SK-N-SH treated with all-trans-retinoic acid at 6 μM for 48 hours (cell line): ENCODE measurements around the gene SLC45A3.

Experiments
- ATAC-seq: fragments of 200-7000 bp; cut with Tn5 transposase; 3 replicates; pipeline ENCODE4 v1.9.1; 2020; ENCODE audit warnings: mild to moderate bottlenecking, moderate library complexity
- ARNTL ChIP-seq: fragments of 450-650 bp; formaldehyde crosslinking; IDR thresholded peaks from 2 replicates; pipeline ENCODE4 v1.5.0; 2020; ENCODE audit warnings: low read depth, mild to moderate bottlenecking, moderate library complexity, borderline replicate concordance
- BACH2 ChIP-seq: fragments of 250-450 bp; sonication (Bioruptor Pico); IDR thresholded peaks from 2 replicates; pipeline ENCODE4 v1.9.0; 2021; ENCODE audit warnings: mild to moderate bottlenecking, borderline replicate concordance
- CSDC2 ChIP-seq: fragments of 250-450 bp; sonication (Bioruptor Pico); IDR thresholded peaks from 2 replicates; pipeline ENCODE4 v1.5.0; 2020; ENCODE audit warnings: mild to moderate bottlenecking, moderate library complexity
- GLIS3 ChIP-seq: fragments of 250-450 bp; sonication (Bioruptor Pico); IDR thresholded peaks from 2 replicates; pipeline ENCODE4 v1.5.0; 2020; ENCODE audit warnings: mild to moderate bottlenecking, moderate library complexity
- ISL1 ChIP-seq: fragments of 250-450 bp; sonication (Bioruptor Pico); IDR thresholded peaks from 2 replicates; pipeline ENCODE4 v2.1.2; 2022; ENCODE audit warnings: mild to moderate bottlenecking, moderate library complexity
- OSR1 ChIP-seq: fragments of 250-450 bp; sonication (Bioruptor Pico); IDR thresholded peaks from 2 replicates; pipeline ENCODE4 v1.8.0; 2022; ENCODE audit warnings: moderate library complexity, mild to moderate bottlenecking, inconsistent platforms
- RARB ChIP-seq: fragments of 250-450 bp; sonication (Bioruptor Pico); IDR thresholded peaks from 2 replicates; pipeline ENCODE4 v1.8.0; 2021; ENCODE audit warnings: mild to moderate bottlenecking, moderate library complexity
- SNAI2 ChIP-seq: fragments of 250-450 bp; sonication (Bioruptor Pico); IDR thresholded peaks from 2 replicates; pipeline ENCODE4 v1.5.0; 2020; ENCODE audit warnings: mild to moderate bottlenecking, moderate library complexity
- TOX ChIP-seq: fragments of 250-450 bp; sonication (Bioruptor Pico); IDR thresholded peaks from 2 replicates; pipeline ENCODE4 v1.8.0; 2021; ENCODE audit warnings: mild to moderate bottlenecking, moderate library complexity, borderline replicate concordance
- ZFP3 ChIP-seq: fragments of 250-450 bp; sonication (Bioruptor Pico); IDR thresholded peaks from 2 replicates; pipeline ENCODE4 v1.5.0; 2020; ENCODE audit warnings: mild to moderate bottlenecking, moderate library complexity
- ZNF70 ChIP-seq: fragments of 450-650 bp; formaldehyde crosslinking; IDR thresholded peaks from 2 replicates; pipeline ENCODE4 v1.5.0; 2020; ENCODE audit warnings: mild to moderate bottlenecking, moderate library complexity
- ZNF8 ChIP-seq: fragments of 450-650 bp; formaldehyde crosslinking; IDR thresholded peaks from 2 replicates; pipeline ENCODE4 v1.5.0; 2020; ENCODE audit warnings: mild to moderate bottlenecking, moderate library complexity
- TF ChIP-seq, protein P1 (sequence below): fragments of 250-450 bp; sonication (Bioruptor Pico); IDR thresholded peaks from 2 replicates; pipeline ENCODE4 v1.5.1; 2021; ENCODE audit warnings: mild to moderate bottlenecking, moderate library complexity
- TF ChIP-seq, protein P2 (sequence below): fragments of 250-450 bp; sonication (Bioruptor Pico); IDR thresholded peaks from 2 replicates; pipeline ENCODE4 v1.8.0; 2020; ENCODE audit warnings: mild to moderate bottlenecking, moderate library complexity, borderline replicate concordance
- TF ChIP-seq, protein P3 (sequence below): fragments of 250-450 bp; sonication (Bioruptor Pico); IDR thresholded peaks from 2 replicates; pipeline ENCODE4 v1.8.0; 2021; ENCODE audit warnings: low read depth, mild to moderate bottlenecking, moderate library complexity, borderline replicate concordance
- TF ChIP-seq, protein P4 (sequence below): fragments of 250-450 bp; sonication (Bioruptor Pico); IDR thresholded peaks from 2 replicates; pipeline ENCODE4 v1.5.1; 2020; ENCODE audit warnings: low read depth, mild to moderate bottlenecking, moderate library complexity
- TF ChIP-seq, protein P5 (sequence below): fragments of 250-450 bp; sonication (Bioruptor Pico); IDR thresholded peaks from 2 replicates; pipeline ENCODE4 v1.5.0; 2020; ENCODE audit warnings: mild to moderate bottlenecking, moderate library complexity

The SLC45A3 gene

DNA sequence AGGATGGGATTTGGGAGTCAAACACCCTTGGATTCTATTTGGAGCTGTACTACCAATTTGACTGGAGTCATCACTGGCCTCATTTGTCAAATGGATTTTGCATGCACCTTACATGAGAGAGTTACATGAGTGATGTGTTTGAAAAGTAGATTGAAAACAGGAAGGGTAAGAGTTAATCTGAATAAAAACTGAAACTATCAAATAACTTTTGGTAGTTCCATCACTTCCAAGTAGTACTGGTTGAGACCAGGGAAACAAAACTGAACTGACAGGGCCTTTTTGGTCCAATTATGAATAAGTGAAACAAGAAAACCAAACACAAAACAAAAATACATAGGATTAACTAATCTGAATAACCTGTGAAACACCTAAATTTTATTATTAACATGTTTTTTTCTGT lies 39.5 kb upstream of the SLC45A3 start:
- no peak for TF ChIP-seq SNAI2 (CRISPR knock-in tag)
- TF ChIP-seq, protein P1, sequence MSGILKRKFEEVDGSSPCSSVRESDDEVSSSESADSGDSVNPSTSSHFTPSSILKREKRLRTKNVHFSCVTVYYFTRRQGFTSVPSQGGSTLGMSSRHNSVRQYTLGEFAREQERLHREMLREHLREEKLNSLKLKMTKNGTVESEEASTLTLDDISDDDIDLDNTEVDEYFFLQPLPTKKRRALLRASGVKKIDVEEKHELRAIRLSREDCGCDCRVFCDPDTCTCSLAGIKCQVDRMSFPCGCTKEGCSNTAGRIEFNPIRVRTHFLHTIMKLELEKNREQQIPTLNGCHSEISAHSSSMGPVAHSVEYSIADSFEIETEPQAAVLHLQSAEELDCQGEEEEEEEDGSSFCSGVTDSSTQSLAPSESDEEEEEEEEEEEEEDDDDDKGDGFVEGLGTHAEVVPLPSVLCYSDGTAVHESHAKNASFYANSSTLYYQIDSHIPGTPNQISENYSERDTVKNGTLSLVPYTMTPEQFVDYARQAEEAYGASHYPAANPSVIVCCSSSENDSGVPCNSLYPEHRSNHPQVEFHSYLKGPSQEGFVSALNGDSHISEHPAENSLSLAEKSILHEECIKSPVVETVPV: no peak
- ATAC-seq: no peak

DNA sequence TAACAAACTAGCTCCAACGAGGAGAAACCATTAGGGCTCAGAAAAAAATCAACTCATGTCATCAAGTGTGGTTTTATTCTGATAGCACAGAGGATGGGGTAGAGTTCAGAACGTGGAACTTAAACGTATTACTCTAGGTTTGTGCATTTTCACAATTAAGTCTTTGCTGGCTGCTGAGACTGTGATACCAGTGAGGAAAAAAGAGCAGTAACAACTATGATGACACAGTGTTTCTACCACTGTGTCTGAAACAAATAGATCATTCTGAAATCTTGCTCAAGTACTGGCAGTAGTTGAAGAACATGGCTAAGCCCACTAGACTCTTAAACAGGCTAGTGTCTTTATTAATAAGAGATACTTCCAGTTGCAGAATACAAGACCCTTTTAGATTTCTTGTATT lies 38.7 kb upstream of the SLC45A3 start:
- no peak for TF ChIP-seq ARNTL (CRISPR knock-in tag)
- TF ChIP-seq, protein P2, sequence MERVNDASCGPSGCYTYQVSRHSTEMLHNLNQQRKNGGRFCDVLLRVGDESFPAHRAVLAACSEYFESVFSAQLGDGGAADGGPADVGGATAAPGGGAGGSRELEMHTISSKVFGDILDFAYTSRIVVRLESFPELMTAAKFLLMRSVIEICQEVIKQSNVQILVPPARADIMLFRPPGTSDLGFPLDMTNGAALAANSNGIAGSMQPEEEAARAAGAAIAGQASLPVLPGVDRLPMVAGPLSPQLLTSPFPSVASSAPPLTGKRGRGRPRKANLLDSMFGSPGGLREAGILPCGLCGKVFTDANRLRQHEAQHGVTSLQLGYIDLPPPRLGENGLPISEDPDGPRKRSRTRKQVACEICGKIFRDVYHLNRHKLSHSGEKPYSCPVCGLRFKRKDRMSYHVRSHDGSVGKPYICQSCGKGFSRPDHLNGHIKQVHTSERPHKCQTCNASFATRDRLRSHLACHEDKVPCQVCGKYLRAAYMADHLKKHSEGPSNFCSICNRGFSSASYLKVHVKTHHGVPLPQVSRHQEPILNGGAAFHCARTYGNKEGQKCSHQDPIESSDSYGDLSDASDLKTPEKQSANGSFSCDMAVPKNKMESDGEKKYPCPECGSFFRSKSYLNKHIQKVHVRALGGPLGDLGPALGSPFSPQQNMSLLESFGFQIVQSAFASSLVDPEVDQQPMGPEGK (CRISPR knock-in tag): no peak
- TF ChIP-seq GLIS3 (CRISPR knock-in tag): no peak
- TF ChIP-seq, protein P1: no peak
- TF ChIP-seq ZNF8 (CRISPR knock-in tag): no peak
- no peak for TF ChIP-seq BACH2 (CRISPR knock-in tag)
- no peak for TF ChIP-seq OSR1 (CRISPR knock-in tag)
- TF ChIP-seq, protein P3, sequence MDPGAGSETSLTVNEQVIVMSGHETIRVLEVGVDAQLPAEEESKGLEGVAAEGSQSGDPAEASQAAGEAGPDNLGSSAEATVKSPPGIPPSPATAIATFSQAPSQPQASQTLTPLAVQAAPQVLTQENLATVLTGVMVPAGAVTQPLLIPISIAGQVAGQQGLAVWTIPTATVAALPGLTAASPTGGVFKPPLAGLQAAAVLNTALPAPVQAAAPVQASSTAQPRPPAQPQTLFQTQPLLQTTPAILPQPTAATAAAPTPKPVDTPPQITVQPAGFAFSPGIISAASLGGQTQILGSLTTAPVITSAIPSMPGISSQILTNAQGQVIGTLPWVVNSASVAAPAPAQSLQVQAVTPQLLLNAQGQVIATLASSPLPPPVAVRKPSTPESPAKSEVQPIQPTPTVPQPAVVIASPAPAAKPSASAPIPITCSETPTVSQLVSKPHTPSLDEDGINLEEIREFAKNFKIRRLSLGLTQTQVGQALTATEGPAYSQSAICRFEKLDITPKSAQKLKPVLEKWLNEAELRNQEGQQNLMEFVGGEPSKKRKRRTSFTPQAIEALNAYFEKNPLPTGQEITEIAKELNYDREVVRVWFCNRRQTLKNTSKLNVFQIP: no peak
- TF ChIP-seq, protein P4, sequence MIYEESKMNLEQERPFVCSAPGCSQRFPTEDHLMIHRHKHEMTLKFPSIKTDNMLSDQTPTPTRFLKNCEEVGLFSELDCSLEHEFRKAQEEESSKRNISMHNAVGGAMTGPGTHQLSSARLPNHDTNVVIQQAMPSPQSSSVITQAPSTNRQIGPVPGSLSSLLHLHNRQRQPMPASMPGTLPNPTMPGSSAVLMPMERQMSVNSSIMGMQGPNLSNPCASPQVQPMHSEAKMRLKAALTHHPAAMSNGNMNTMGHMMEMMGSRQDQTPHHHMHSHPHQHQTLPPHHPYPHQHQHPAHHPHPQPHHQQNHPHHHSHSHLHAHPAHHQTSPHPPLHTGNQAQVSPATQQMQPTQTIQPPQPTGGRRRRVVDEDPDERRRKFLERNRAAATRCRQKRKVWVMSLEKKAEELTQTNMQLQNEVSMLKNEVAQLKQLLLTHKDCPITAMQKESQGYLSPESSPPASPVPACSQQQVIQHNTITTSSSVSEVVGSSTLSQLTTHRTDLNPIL (CRISPR knock-in tag): no peak
- TF ChIP-seq, protein P5, sequence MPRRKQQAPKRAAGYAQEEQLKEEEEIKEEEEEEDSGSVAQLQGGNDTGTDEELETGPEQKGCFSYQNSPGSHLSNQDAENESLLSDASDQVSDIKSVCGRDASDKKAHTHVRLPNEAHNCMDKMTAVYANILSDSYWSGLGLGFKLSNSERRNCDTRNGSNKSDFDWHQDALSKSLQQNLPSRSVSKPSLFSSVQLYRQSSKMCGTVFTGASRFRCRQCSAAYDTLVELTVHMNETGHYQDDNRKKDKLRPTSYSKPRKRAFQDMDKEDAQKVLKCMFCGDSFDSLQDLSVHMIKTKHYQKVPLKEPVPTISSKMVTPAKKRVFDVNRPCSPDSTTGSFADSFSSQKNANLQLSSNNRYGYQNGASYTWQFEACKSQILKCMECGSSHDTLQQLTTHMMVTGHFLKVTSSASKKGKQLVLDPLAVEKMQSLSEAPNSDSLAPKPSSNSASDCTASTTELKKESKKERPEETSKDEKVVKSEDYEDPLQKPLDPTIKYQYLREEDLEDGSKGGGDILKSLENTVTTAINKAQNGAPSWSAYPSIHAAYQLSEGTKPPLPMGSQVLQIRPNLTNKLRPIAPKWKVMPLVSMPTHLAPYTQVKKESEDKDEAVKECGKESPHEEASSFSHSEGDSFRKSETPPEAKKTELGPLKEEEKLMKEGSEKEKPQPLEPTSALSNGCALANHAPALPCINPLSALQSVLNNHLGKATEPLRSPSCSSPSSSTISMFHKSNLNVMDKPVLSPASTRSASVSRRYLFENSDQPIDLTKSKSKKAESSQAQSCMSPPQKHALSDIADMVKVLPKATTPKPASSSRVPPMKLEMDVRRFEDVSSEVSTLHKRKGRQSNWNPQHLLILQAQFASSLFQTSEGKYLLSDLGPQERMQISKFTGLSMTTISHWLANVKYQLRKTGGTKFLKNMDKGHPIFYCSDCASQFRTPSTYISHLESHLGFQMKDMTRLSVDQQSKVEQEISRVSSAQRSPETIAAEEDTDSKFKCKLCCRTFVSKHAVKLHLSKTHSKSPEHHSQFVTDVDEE (CRISPR knock-in tag): no peak
- no peak for TF ChIP-seq RARB (CRISPR knock-in tag)
- no peak for TF ChIP-seq SNAI2 (CRISPR knock-in tag)
- no peak for TF ChIP-seq ISL1 (CRISPR knock-in tag)
- TF ChIP-seq ZNF70: no peak
- no peak for TF ChIP-seq CSDC2
- no peak for TF ChIP-seq ZFP3
- TF ChIP-seq TOX (CRISPR knock-in tag): no peak
- ATAC-seq: no peak

DNA sequence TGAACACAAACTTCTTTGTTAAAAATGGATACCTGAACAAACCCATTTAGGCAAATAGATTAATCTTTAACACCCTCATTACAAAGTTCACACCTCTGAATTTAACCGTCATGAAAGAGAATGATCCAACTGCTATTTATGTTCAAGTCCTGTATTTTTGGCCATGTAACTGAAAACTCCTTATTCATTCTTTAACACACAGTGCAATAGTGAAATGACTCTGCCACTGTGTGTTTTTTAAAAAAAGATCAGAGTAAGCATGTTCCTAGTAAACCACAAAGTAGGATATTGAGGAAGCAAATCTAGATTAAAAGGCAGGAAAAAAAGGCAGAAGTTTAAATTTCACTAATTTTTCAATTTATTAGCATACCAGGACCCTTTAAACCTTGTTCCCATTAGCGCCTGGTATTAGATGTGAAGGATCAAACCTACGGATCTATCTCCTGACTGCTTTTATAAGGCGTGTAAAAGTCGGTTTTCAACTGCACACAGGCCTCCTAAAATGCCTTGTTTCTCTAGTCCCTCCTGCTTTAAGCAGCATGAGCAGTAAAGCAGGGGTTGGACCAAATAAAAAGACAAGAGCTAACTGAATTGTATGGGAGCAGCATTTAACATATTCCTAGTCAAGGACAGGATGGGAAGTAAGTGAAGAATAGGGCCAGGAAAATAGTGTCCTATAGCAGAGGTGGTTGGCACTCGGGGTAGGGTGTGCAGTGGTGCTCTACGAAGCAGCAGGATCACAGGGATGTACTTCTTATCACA lies 36.2 kb upstream of the SLC45A3 start:
- TF ChIP-seq RARB (CRISPR knock-in tag) (no peak), SNAI2 (CRISPR knock-in tag) (no peak), ISL1 (CRISPR knock-in tag) (no peak), ARNTL (CRISPR knock-in tag) (no peak)
- TF ChIP-seq, protein P4 (CRISPR knock-in tag): no peak
- TF ChIP-seq, protein P3: no peak
- ATAC-seq: no peak
